ENCODE data around the gene FUBP3. TPM values are rescaled to one million over a fixed set of nuclear protein-coding genes. Genes with fewer than 3 reads are reported as not detected.

Gene FUBP3
- total RNA-seq, 4 donors from 2014 or later: 22.4 to 65.6 (median 38.6) TPM

GRCh38 chr9:130626249-130626996, 47.0 kb downstream of the FUBP3 start:
- H3K9me3 ChIP-seq: no peaks in the 10 kb centered on the region
- no peaks in the 10 kb centered on the region for H3K4me1 ChIP-seq
- intact Hi-C loops (cut with DNase I; ENCODE audit: low total_unique reads): no loop called here
- no peak overlapping the region for H3K27ac ChIP-seq
- H3K4me3 ChIP-seq: no peak overlapping the region
- DNase-seq: no peak
- H3K36me3 ChIP-seq: no peaks in the 10 kb centered on the region
- TF ChIP-seq, protein P1, sequence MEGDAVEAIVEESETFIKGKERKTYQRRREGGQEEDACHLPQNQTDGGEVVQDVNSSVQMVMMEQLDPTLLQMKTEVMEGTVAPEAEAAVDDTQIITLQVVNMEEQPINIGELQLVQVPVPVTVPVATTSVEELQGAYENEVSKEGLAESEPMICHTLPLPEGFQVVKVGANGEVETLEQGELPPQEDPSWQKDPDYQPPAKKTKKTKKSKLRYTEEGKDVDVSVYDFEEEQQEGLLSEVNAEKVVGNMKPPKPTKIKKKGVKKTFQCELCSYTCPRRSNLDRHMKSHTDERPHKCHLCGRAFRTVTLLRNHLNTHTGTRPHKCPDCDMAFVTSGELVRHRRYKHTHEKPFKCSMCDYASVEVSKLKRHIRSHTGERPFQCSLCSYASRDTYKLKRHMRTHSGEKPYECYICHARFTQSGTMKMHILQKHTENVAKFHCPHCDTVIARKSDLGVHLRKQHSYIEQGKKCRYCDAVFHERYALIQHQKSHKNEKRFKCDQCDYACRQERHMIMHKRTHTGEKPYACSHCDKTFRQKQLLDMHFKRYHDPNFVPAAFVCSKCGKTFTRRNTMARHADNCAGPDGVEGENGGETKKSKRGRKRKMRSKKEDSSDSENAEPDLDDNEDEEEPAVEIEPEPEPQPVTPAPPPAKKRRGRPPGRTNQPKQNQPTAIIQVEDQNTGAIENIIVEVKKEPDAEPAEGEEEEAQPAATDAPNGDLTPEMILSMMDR (IDR thresholded peaks at IDR 0.05): no peak
- TF ChIP-seq POLR2A (IDR thresholded peaks at IDR 0.05): no peak
- no peaks in the 10 kb centered on the region for H3K27me3 ChIP-seq

DNA sequence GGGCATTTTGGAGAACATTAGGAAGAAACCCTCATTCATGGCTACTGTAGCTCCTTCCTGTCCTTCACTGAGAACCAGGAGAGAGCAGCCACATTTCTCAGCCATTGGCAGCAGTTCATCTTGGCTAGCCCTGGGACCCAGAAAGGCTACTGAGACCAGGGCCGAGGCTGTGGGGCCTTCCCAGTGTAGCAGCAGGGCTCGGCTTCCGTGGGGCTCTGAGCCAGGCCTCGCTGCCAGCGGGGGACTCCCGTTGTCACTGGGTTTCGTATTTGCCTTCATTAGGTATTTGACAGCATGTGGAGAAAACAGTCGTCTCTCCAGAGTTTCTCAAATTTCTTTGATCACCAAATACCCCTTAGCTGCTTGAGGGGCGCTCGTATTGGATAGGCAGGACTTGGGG, 47.7 kb downstream of the FUBP3 start:
- Histone ChIP-seq H3K27ac (no peak overlapping the region), H3K9me3 (no peaks in the 10 kb centered on the region), H3K4me1 (no peaks in the 10 kb centered on the region), H3K36me3 (no peaks in the 10 kb centered on the region), H3K4me3 (no peak overlapping the region), H3K27me3 (no peaks in the 10 kb centered on the region)
- TF ChIP-seq POLR2A (IDR thresholded peaks at IDR 0.05): no peak
- TF ChIP-seq, protein P1 (IDR thresholded peaks at IDR 0.05): no peak
- no peak for DNase-seq
- intact Hi-C loops (cut with DNase I; ENCODE audit: low total_unique reads): no loop called here

GRCh38 chr9:130627896-130628792, 48.8 kb downstream of the FUBP3 start:
- intact Hi-C loops (cut with DNase I; ENCODE audit: low total_unique reads): no loop called here
- no peaks in the 10 kb centered on the region for H3K9me3 ChIP-seq
- H3K27ac ChIP-seq: no peak overlapping the region
- no peak for DNase-seq
- no peak for TF ChIP-seq POLR2A (IDR thresholded peaks at IDR 0.05)
- TF ChIP-seq, protein P1 (IDR thresholded peaks at IDR 0.05): no peak
- no peaks in the 10 kb centered on the region for H3K4me1 ChIP-seq
- H3K36me3 ChIP-seq: no peaks in the 10 kb centered on the region
- H3K4me3 ChIP-seq: no peak overlapping the region
- H3K27me3 ChIP-seq: no peaks in the 10 kb centered on the region

DNA sequence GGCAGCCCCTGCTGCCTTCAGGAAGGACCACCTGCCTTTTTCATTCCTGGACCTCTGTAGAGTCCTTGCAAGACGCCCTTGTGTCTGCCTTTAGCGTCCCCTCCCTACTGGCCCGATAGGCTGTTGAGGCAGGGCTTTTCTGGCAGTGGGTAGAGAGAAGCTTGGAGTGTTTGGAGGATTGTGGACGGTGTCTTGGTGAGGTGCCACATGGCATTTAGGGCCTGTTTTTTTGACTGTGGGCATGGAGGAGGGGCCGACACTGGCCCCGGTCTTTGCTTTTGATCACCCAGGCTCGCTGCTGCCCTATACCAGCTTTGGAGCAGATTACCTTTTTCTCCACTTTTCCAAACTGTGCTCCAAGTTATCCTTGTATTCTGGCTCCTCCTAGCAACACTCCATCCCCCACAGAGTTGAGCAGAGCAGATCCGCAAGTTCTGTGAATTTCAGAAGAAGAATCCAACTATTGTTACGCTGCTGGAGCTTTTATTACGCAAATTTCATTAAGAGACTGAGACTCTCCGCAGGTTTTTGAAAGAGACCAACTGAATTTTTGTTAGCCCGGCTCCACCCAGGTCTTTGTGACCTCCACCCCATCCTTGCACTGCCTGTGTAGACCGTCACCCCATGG, 50.2 kb downstream of the FUBP3 start:
- Histone ChIP-seq H3K4me1 (no peaks in the 10 kb centered on the region), H3K9me3 (no peaks in the 10 kb centered on the region), H3K4me3 (no peak overlapping the region), H3K27me3 (no peaks in the 10 kb centered on the region), H3K27ac (no peak overlapping the region), H3K36me3 (no peaks in the 10 kb centered on the region)
- DNase-seq: no peak
- TF ChIP-seq, protein P1 (IDR thresholded peaks at IDR 0.05): no peak
- no peak for TF ChIP-seq POLR2A (IDR thresholded peaks at IDR 0.05)
- intact Hi-C loops (cut with DNase I; ENCODE audit: low total_unique reads): no loop called here

All from uterus (tissue), 4 donors.